Measurements from ENCODE around the gene CLINT1.

CLINT1 gene

GRCh38 chr5:157800137-157800536, 58.8 kb downstream of the CLINT1 start:
- no peak overlapping the region for H3K14ac ChIP-seq (ENCODE audit: low read length)
- no peak overlapping the region for H2BK5ac ChIP-seq (ENCODE audit: low read length)
- H3K23ac ChIP-seq (ENCODE audit: low read depth, low read length, poor library complexity), result no peak overlapping the region
- no peak overlapping the region for H2BK120ac ChIP-seq (ENCODE audit: low read depth, low read length)
- WGBS, 2 donors (ENCODE audit: extremely low coverage in 2 of 2, insufficient read length in 2 of 2, insufficient replicate concordance in 1 of 2), result no CpG with 5 or more reads among the region's 1 CpG
- no peaks in the 10 kb centered on the region for H3K27me3 ChIP-seq (ENCODE audit: control insufficient read depth in 3 of 3, insufficient read depth in 3 of 3, low read depth in 1 of 3, low read length in 3 of 3)
- no peak overlapping the region for H2AFZ ChIP-seq (ENCODE audit: low read length)
- no peak overlapping the region for H3K4me3 ChIP-seq (ENCODE audit: low read length in 2 of 2)
- no peak overlapping the region for H3K4me2 ChIP-seq (ENCODE audit: insufficient read depth, low read length, poor library complexity, severe bottlenecking)
- H2BK15ac ChIP-seq (ENCODE audit: low read length), result no peak overlapping the region
- H4K8ac ChIP-seq (ENCODE audit: low read depth, low read length), result no peak overlapping the region
- H3K9ac ChIP-seq (ENCODE audit: low read depth, low read length, poor library complexity), result no peak overlapping the region
- no peak for DNase-seq (ENCODE audit: low spot score)
- no peaks in the 10 kb centered on the region for H3K79me1 ChIP-seq (ENCODE audit: low read depth, low read length)
- H3K36me3 ChIP-seq (replicated peaks in 1 of 2; ENCODE audit: control insufficient read depth in 2 of 2, insufficient read depth in 2 of 2, low read length in 2 of 2), result peaks cover 4 to 77% of the 10 kb centered on the region in 2 donors
- no peak overlapping the region for H2AK5ac ChIP-seq (ENCODE audit: low read depth, low read length)
- no peak overlapping the region for H2BK12ac ChIP-seq (ENCODE audit: low read length)
- H3K9me3 ChIP-seq (replicated peaks in 1 of 2; ENCODE audit: control insufficient read depth in 2 of 2, insufficient read depth in 1 of 2, low read depth in 1 of 2, low read length in 2 of 2), result no peaks in the 10 kb centered on the region
- H3K4ac ChIP-seq (ENCODE audit: low read length), result no peak overlapping the region
- no peak overlapping the region for H4K91ac ChIP-seq (ENCODE audit: low read depth, low read length, poor library complexity)
- H3K4me1 ChIP-seq (ENCODE audit: control insufficient read depth in 2 of 2, insufficient read depth in 1 of 2, low read depth in 1 of 2, low read length in 2 of 2), result no peaks in the 10 kb centered on the region
- no peak overlapping the region for H3K27ac ChIP-seq (replicated peaks; ENCODE audit: low read length)
- H3K18ac ChIP-seq (ENCODE audit: low read length), result no peak overlapping the region

- Histone ChIP-seq H3K27ac (replicated peaks; ENCODE audit: low read length) (no peak overlapping the region), H2BK12ac (ENCODE audit: low read length) (no peak overlapping the region), H2BK5ac (ENCODE audit: low read length) (no peak overlapping the region), H3K23ac (ENCODE audit: low read depth, low read length, poor library complexity) (no peak overlapping the region), H3K4me3 (ENCODE audit: low read length in 2 of 2) (no peak overlapping the region), H2BK15ac (ENCODE audit: low read length) (no peak overlapping the region), H3K18ac (ENCODE audit: low read length) (no peak overlapping the region), H3K4me2 (ENCODE audit: insufficient read depth, low read length, poor library complexity, severe bottlenecking) (no peak overlapping the region), H3K4ac (ENCODE audit: low read length) (no peak overlapping the region), H2AK5ac (ENCODE audit: low read depth, low read length) (no peak overlapping the region), H4K91ac (ENCODE audit: low read depth, low read length, poor library complexity) (no peak overlapping the region), H2AFZ (ENCODE audit: low read length) (no peak overlapping the region), H3K9me3 (replicated peaks in 1 of 2; ENCODE audit: control insufficient read depth in 2 of 2, insufficient read depth in 1 of 2, low read depth in 1 of 2, low read length in 2 of 2) (no peaks in the 10 kb centered on the region), H3K4me1 (ENCODE audit: control insufficient read depth in 2 of 2, insufficient read depth in 1 of 2, low read depth in 1 of 2, low read length in 2 of 2) (no peaks in the 10 kb centered on the region), H3K36me3 (replicated peaks in 1 of 2; ENCODE audit: control insufficient read depth in 2 of 2, insufficient read depth in 2 of 2, low read length in 2 of 2) (peaks cover 2 to 78% of the 10 kb centered on the region in 2 donors), H3K14ac (ENCODE audit: low read length) (no peak overlapping the region), H2BK120ac (ENCODE audit: low read depth, low read length) (no peak overlapping the region), H3K9ac (ENCODE audit: low read depth, low read length, poor library complexity) (no peak overlapping the region), H3K27me3 (ENCODE audit: control insufficient read depth in 3 of 3, insufficient read depth in 3 of 3, low read depth in 1 of 3, low read length in 3 of 3) (no peaks in the 10 kb centered on the region), H4K8ac (ENCODE audit: low read depth, low read length) (no peak overlapping the region), H3K79me1 (ENCODE audit: low read depth, low read length) (no peaks in the 10 kb centered on the region)
- no CpG with 5 or more reads among the region's 1 CpG for WGBS, 2 donors (ENCODE audit: extremely low coverage in 2 of 2, insufficient read length in 2 of 2, insufficient replicate concordance in 1 of 2)
- no peak for DNase-seq (ENCODE audit: low spot score)
Observed at GRCh38 chr5:157799578-157799977, 59.4 kb downstream of the CLINT1 start.

GRCh38 chr5:157793301-157793700, 65.6 kb downstream of the CLINT1 start:
- WGBS, 2 donors (ENCODE audit: extremely low coverage in 2 of 2, insufficient read length in 2 of 2, insufficient replicate concordance in 1 of 2), result no CpG with 5 or more reads among the region's 4 CpGs
- no peak overlapping the region for H3K9ac ChIP-seq (ENCODE audit: low read depth, low read length, poor library complexity)
- H2BK15ac ChIP-seq (ENCODE audit: low read length), result no peak overlapping the region
- H3K4me1 ChIP-seq (ENCODE audit: control insufficient read depth in 2 of 2, insufficient read depth in 1 of 2, low read depth in 1 of 2, low read length in 2 of 2), result no peaks in the 10 kb centered on the region
- H3K27me3 ChIP-seq (ENCODE audit: control insufficient read depth in 3 of 3, insufficient read depth in 3 of 3, low read depth in 1 of 3, low read length in 3 of 3), result no peaks in the 10 kb centered on the region
- DNase-seq (ENCODE audit: low spot score), result no peak
- no peak overlapping the region for H3K18ac ChIP-seq (ENCODE audit: low read length)
- H2AK5ac ChIP-seq (ENCODE audit: low read depth, low read length), result no peak overlapping the region
- no peak overlapping the region for H3K27ac ChIP-seq (replicated peaks; ENCODE audit: low read length)
- H3K23ac ChIP-seq (ENCODE audit: low read depth, low read length, poor library complexity), result no peak overlapping the region
- no peak overlapping the region for H3K14ac ChIP-seq (ENCODE audit: low read length)
- peaks cover 8 to 93% of the 10 kb centered on the region in 2 donors for H3K36me3 ChIP-seq (replicated peaks in 1 of 2; ENCODE audit: control insufficient read depth in 2 of 2, insufficient read depth in 2 of 2, low read length in 2 of 2)
- H4K91ac ChIP-seq (ENCODE audit: low read depth, low read length, poor library complexity), result no peak overlapping the region
- no peak overlapping the region for H2BK12ac ChIP-seq (ENCODE audit: low read length)
- no peak overlapping the region for H2BK5ac ChIP-seq (ENCODE audit: low read length)
- H3K79me1 ChIP-seq (ENCODE audit: low read depth, low read length), result no peaks in the 10 kb centered on the region
- no peak overlapping the region for H3K4me2 ChIP-seq (ENCODE audit: insufficient read depth, low read length, poor library complexity, severe bottlenecking)
- no peak overlapping the region for H3K4ac ChIP-seq (ENCODE audit: low read length)
- peaks cover 0 to 2% of the 10 kb centered on the region in 2 donors for H3K9me3 ChIP-seq (replicated peaks in 1 of 2; ENCODE audit: control insufficient read depth in 2 of 2, insufficient read depth in 1 of 2, low read depth in 1 of 2, low read length in 2 of 2)
- H4K8ac ChIP-seq (ENCODE audit: low read depth, low read length), result no peak overlapping the region
- H2AFZ ChIP-seq (ENCODE audit: low read length), result no peak overlapping the region
- H2BK120ac ChIP-seq (ENCODE audit: low read depth, low read length), result no peak overlapping the region
- no peak overlapping the region for H3K4me3 ChIP-seq (ENCODE audit: low read length in 2 of 2)

- Histone ChIP-seq H3K9me3 (replicated peaks in 1 of 2; ENCODE audit: control insufficient read depth in 2 of 2, insufficient read depth in 1 of 2, low read depth in 1 of 2, low read length in 2 of 2) (no peaks in the 10 kb centered on the region), H3K18ac (ENCODE audit: low read length) (no peak overlapping the region), H2BK120ac (ENCODE audit: low read depth, low read length) (no peak overlapping the region), H3K9ac (ENCODE audit: low read depth, low read length, poor library complexity) (no peak overlapping the region), H3K36me3 (replicated peaks in 1 of 2; ENCODE audit: control insufficient read depth in 2 of 2, insufficient read depth in 2 of 2, low read length in 2 of 2) (peaks cover 6 to 75% of the 10 kb centered on the region in 2 donors), H2AK5ac (ENCODE audit: low read depth, low read length) (no peak overlapping the region), H2BK15ac (ENCODE audit: low read length) (no peak overlapping the region), H2AFZ (ENCODE audit: low read length) (no peak overlapping the region), H3K27ac (replicated peaks; ENCODE audit: low read length) (no peak overlapping the region), H3K14ac (ENCODE audit: low read length) (no peak overlapping the region), H3K79me1 (ENCODE audit: low read depth, low read length) (no peaks in the 10 kb centered on the region), H2BK12ac (ENCODE audit: low read length) (no peak overlapping the region), H3K27me3 (ENCODE audit: control insufficient read depth in 3 of 3, insufficient read depth in 3 of 3, low read depth in 1 of 3, low read length in 3 of 3) (no peaks in the 10 kb centered on the region), H3K4me2 (ENCODE audit: insufficient read depth, low read length, poor library complexity, severe bottlenecking) (no peak overlapping the region), H4K91ac (ENCODE audit: low read depth, low read length, poor library complexity) (no peak overlapping the region), H2BK5ac (ENCODE audit: low read length) (no peak overlapping the region), H3K4me3 (ENCODE audit: low read length in 2 of 2) (no peak overlapping the region), H4K8ac (ENCODE audit: low read depth, low read length) (no peak overlapping the region), H3K4me1 (ENCODE audit: control insufficient read depth in 2 of 2, insufficient read depth in 1 of 2, low read depth in 1 of 2, low read length in 2 of 2) (no peaks in the 10 kb centered on the region), H3K4ac (ENCODE audit: low read length) (no peak overlapping the region), H3K23ac (ENCODE audit: low read depth, low read length, poor library complexity) (no peak overlapping the region)
- no CpG with 5 or more reads among the region's 3 CpGs for WGBS, 2 donors (ENCODE audit: extremely low coverage in 2 of 2, insufficient read length in 2 of 2, insufficient replicate concordance in 1 of 2)
- DNase-seq (ENCODE audit: low spot score), result no peak
Observed at GRCh38 chr5:157785801-157786200, 73.1 kb downstream of the CLINT1 start.

All from neuronal stem cell (in vitro differentiated cells).